NCI-H128 (cell line): ENCODE data around the gene CEP170B.
"Not testable (repeated sequence)": the region's sequence is repeated elsewhere in the genome, so short reads cannot be mapped to it uniquely, and the experiment has no call there.

Experiments
- DNase-seq: peaks from one replicate; lab custom pipeline; 2025; ENCODE audit not compliant: unreplicated experiment; lab: John Stamatoyannopoulos, UW

Gene CEP170B

DNA sequence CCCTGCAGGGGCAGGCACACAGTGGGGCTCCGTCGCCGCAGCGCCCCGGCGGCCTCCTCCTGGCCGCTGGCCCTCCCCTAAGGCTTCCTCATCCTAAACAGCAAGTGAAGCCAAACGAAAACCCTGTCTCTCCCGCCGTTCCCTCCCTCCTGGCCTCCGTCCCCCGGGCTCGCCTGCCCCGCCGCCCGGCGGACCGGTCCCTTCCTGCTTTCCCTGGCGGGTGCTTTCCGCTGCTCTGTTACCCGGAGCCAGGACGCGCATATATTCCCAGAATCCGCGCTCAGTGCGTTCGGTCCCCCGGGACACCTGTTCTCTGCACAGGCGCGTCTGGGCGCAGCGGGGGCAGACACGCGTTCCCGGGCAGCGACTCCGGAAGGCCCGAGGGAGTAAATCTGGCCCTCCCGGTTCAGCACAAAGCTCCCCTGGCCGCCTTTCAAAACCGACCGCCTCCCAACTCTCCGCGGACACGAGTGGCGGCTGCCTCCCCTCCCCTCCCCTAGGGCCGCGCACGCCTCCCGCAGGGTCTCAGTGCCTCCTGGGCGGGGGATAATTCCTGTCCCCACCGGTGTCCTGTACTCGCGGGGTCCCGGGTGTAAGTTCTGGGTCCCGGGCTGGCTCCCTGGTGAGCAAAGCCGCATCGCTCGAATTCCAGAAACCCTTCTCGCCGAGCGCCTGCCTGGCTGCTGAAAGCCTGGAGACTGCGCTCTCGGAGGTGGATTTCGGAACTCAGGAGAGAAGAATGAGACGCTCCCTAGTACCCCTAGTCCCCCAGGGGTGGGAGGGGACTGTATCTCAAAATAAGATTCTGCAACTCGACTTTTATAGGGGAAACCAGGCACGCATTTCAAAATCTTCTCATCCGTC lies 21.4 kb upstream of the CEP170B start:
- no peak for DNase-seq

DNA sequence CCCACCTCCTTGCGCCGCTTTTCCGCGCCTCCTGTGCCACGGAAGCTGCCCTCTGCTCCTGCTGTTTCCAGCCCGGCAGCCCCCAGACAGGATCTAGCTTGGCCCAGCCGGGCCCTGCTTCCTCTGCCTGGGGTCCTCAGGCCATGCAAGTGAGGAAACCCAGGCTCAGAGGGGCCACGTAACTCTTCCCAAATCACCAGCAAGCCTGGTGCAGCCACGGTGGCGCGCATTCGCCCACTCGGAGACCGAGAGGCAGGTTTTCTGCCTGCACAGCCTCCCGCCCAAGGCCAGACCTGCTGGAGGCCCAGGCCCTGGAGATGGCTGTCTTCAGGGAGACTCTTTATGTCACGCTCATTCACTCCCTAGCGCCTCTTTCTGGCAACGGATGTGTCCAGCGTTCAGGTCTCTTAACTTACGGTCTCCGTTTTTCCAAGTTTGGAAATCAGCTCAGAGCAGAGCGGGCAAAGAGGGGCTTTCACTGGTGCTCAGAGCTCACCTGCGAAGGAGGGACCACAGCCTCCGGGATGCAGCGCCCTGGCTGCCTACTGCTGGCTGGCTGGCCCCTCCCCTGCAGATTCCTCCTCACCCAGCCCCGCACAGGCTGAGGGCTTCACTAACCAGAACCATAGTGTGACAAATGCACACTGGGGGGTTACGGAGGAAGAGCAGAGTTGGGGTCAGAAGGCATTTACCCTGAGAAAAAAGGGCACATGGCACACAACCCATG lies 20.6 kb upstream of the CEP170B start:
- DNase-seq: no peak

DNA sequence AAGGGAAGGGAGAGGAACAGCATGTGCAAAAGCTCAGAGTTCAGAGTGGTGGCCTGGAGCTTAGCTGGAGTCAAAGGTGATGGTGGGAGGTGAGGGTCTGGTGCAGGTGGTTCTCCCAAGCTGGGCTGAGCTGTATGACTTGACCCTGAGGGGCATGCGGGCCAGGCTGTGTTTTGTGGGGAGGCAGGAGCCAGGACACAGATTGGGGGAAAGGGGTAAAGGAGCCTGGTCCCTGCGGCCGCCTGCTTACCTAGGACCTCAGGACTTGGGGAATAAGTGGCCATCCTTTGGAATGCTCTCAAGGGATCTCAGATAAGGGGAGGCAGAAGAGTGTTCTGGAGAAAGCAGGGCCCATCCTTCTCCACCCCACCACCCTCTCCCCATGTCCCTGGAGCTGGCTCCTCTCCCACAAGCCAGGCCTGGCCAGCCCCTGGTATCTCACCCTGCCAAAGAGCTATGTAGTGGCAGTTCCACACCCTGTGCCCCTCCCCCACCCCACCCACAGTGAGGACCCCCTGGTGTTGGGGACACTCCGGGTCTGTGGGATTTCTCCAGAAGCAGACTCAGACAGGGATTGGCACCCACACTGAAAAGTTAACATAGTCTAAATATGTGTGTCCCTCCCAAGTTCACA lies 19.9 kb upstream of the CEP170B start:
- no peak for DNase-seq

DNA sequence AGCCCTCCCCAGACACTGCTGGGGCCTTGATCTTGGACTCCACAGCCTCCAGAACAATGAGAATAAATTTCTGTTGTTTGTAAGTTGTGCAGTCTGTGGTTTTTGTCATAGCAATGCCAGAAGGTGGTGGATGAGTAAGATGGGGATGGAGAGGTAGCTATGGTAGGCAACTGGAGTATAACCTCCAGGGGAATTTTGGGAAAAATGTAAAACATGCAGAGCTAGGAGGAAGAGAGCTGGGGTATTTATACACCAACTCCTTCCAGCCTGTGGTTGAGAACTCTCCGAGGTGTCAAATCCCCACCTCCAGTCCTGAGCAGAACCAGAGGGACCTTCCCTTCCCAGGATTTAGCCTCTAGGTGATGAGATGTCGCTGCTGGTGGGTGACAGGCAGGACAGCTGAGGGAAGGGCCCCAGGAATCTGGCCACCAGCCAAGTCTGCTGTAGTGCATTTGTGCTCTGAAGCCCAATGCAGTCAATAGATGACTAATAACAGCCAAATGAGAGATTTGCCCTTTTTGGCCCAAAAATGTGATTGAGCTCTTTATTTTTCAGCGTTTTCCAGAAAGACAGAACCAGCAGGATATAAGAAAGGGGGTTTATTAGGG lies 19.1 kb upstream of the CEP170B start:
- no peak for DNase-seq

DNA sequence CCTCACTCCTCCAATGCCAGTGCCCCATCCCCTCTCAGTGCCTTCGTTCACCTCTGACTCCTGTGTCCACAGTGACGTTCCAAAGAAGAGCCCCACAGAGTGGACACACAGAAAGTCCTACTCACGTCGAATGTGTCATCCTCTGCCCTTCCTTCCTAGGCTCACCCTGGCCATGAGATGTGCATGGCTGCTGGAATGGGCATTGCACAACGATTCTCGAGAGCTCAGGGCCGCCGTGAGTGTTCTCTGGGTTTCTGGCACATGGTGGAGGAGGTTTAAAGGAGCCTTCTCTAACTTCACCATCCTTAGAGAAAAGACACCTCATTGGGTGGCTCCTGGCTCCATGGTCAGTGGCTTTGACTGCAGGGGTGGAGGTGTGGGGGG lies 12.8 kb upstream of the CEP170B start:
- DNase-seq: no peak

DNA sequence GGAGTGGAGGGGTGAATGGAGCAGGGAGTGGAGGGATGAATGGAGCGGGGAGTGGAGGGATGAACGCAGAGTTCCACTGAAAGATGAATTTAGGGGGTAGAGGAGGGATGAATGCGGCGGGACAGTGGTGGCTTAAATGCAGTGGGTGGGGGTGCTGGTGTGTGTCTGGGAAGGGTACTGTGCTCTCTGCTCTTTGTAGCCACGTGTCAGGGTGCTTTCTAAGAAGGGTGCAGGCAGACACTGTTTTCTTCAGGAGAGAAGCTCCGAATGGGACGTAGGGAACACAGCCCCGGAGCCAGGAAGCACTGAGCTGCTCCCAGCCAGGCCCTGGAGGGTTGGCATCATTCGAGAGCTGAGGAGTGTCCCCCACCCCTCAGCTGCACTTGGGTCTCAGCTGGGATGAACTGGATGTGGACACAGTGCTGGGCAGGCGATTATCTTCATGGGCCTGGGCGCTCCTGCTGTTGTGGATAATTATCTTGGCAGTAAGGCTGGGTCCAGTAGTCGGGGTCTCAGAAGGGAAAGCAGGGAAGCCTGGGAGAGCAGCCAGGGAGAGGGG lies 9.5 kb upstream of the CEP170B start:
- DNase-seq: no peak

DNA sequence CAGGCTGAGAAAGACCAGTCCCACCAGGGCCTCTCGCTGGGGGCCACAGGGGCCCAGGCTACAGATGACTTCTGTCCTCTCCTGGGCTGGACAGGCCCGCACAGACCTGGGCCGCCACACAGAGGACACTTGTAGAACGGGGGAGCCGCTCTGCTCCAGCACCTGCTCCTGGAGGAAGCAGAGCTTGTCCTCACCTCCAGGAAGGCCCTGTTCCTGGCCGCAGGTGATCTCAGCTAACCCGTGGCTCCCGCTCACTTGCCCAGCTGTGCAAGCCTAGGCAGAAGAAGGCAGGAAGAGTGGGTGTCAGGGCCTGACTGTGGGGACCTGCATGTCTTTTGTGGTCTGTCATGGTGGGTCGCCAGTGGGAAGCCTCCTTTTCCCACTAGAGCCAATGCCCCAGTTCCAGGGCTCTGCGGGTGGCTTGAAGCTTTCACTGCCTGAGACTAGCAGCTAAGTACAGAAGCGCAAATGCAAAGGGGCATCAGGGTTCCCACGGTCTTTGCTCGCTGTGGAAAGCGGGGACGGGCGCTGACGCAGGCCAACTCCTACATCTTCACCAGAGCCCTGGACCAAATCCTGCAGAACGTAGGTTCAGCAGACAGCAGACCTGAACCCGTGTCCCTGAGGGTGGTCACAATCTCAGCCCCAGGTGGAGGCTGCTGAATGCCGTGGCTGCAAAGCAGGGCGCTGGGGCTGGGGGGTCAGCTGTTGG lies 8.8 kb upstream of the CEP170B start:
- no peak for DNase-seq

DNA sequence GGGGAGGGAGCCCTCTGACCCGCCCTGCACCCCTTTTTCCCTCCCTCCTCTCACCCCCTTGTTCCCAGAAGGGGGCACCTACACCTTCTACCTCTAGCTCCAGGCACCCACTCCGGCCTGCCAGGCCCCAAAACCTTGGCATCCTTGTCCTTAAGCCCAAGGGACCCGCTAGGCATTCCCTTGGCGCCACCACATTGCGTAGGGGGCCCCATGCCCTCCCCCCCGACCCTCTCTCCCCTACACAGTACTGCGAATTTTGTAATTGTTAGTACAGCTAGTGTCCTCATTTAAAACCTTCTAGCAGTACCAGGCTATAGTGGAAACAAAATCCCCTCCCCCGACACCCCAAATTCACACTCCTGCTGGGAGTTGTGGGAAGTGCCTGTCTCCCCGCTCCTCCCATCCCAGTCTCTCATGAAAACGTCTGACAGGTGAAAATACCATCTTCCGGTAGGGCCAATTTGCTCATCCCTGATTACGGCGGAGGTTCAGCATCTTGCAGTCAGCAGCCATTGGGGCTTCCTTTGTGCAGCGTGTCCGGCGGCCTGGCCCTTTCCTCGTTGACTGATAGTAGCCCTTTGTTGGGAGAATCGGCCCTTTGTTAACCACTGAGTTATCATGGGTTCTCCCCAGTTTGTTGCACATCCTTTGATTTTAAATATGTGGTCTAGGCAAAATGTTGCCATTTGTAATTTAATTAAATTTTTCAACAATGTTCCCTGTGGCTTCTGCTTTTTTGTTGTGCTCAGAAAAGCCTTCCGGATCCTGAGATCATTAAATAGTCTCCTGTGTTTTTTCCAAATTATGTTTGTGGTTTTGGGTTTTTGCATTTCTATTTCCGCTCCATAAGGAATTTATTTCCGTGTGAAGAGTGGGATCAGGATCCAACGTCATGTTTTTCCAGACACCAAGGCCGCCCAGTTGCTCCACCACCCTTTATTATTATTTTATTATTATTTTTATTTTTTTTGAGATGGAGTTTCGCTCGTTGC lies 7.9 kb upstream of the CEP170B start:
- DNase-seq: no peak

DNA sequence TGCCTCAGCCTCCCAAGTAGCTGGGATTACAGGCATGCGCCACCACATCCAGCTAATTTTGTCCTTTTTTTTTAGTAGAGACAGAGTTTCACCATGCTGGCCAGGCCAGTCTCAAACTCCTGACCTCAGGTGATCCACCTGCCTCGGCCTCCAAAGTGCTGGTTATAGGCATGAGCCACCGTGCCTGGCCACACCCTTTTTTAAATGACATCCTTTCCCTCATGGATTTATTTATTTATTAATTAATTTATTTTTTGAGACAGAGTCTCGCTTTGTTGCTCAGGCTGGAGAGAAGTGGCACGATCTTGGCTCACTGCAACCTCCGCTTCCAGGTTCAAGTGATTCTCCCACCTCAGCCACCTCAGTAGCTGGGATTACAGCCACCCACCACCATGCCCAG lies 7.1 kb upstream of the CEP170B start:
- not testable (repeated sequence) for DNase-seq

DNA sequence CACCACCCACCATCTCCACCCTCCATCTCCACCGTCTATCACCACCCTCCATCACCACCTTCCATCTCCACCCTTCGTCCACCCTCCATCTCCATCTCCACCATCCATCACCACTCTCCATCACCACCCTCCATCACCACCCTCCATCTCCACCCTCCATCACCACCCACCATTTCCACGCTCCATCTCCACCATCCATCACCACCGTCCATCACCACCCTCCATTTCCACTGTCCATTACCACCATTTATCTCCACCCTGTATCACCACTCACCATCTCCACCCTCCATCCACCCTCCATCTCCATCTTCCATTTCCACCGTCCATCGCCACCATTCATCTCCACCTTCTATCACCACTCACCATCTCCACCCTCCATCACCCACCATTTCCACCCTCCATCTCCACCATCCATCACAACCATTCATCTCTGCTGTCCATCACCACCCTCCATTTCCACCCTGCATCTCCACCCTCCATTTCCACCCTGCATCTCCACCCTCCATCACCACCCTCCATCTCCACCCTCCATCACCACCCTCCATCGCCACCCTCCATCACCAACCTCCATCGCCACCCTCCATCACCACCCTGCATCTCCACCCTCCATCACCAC lies 6.1 kb upstream of the CEP170B start:
- DNase-seq: no peak

DNA sequence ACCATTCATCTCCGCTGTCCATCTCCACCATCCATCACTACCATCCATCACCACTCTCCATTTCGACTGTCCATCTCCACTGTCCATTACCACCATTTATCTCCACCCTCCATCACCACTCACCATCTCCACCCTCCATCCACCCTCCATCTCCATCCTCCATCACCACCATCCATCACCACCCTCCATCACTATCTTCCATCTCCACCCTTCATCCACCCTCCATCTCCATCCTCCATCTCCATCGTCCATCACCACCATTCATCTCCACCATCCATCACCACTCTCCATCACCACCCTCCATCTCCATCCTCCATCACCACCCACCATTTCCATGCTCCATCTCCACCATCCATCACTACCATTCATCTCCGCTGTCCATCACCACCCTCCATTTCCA lies 5.2 kb upstream of the CEP170B start:
- DNase-seq: no peak

DNA sequence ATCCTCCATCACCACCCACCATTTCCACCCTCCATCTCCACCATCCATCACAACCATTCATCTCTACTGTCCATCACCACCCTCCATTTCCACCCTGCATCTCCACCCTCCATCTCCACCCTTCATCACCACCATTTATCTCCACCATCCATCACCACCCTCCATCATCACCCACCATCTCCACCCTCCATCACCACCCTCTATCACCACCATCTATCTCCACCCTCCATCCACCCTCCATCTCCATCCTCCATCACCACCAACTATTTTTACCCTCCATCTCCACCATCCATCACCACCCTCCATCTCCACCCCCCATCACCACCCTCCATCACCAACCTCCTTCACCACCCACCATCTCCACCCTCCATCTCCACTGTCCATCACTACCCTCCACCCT lies 4.7 kb upstream of the CEP170B start:
- no peak for DNase-seq

DNA sequence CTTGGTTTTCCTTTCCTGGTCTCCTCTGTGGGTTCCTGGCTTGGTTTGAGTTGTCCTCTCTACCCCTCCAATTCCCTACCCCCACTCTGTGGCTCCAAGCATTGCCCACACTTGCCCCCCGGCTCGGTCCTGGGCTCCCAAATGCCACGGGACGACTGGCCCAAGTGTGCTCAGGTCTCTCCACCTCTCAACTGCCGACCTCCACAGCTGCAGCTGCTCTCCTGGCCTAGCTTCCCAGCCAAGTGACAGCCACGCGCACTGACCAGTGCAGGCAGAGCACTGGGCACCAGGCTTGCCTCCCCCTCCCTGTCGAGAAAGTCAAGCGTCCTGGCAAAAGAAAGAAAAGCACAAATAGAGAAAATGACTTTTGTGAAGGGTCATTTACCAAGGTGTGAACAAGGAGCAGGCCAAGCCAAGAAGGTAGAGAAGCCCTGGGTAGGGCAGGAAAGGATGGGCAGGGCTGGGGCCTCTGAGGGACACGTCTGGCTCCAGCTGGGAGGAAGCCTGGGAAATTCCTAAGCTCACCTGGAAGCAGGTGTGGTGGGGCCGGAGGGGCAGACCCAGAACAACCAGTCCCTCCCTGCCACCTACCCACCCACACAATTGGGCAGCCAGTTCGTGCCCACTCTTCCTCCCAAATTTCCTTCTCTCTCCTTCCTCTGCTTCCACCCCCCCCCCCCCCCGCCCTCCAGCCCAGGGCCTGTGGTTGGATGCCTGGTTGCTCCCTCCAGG lies 1.8 kb upstream of the CEP170B start:
- no peak for DNase-seq

DNA sequence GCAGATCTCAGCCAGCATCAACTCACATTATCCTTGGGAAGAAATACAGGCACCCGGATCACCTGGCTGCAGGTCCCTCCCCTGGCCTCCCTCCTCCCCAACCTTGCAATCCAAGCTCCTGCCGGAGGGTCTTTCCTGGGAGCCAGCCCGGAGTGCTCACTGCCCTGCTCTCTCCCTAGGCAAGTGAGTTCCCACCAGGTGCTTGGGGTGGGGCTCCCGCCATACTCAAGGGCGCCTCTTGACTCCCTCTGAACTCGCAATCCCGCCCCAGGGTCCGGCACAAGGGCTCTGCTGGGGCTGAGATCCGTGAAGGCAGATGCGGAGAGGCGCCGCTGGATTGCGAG lies 1.2 kb upstream of the CEP170B start:
- no peak for DNase-seq

DNA sequence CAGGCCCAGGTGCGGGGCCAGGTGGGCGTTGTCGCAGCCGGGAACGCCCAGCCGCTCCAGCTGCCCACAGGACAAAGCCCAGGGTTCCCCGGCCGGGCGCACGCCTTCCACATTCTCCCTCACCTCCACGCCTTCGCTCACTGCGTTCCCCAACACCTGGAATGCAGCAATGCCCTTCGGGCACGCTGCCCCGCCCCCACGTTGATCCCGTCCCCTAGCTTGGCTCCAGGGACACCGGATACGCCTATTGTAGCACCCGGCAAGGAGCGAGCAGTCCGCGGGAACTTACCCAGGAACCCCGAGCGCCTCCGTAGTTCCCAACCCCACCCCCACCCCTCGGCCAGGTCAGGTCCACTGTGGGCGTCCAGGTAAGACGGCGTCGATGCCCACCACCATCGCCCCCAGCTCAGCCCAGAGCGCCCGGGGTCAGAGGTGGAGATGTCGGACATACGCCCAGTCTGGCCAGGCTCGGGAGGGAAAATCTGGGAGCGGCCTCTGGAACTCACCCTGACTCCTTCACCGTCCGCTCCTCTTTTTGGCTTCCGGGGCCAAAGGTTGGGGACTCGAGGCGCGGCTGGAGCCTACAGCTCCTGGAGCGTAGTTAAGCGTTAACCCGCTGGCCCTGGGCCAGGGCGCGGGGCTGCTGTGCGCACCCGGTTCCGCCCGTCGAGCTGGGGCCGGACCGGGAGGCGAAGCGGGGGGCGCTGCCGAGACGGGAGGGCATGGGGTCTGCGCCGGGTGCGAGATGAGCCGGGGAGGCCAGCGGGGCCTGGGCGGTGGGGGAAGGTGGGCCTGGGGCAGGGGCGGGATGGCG lies 594 bp upstream of the CEP170B start:
- DNase-seq: no peak

DNA sequence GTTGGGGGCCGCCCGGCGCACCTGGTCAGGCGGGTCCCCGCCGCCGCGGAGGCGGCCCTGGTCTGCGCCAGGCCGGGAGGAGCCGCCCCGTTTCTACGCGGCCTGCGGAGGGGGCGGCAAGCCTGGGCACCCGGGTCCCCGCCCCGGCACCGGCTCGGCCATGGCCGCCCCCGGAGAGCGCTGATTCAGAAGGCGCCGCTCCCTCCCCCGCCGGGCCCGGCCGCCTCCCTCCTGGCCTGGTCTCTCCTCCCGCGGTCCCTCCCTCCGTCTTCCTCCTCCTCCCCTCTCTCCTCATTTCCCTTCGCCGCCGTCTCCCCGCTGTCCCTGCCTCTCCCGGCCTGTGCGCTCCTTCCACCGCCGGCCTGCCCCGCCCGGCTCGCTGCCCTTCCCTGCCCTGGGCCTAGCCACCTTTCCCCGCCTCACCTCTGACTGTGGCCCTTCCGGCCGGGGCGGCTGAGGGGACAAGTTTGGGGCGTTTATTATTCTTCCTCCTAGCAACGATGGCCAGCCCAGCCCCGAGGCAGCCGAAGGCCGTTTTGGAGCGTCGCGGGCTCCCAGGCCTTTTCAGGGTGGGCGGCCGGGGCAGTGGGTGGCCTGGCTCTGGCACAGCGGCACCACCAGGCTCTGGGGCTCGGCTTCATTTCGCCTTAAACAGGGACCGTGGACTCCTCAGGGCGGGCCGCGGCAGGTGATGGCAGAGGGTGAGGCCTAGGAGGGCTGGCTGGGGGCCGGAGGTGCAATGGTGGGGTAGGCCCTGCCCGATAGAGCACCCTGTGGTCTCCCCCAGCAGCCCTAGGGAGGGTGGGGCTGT lies 768 bp downstream of the CEP170B start:
- no peak for DNase-seq
